SK-N-SH (cell line): ENCODE results near the gene NTM.

Source experiments
- NRF1 ChIP-seq: IDR thresholded peaks from 2 replicates; pipeline ENCODE4 v1.6.1; 2012; ENCODE audit warnings: low read depth, mild to moderate bottlenecking, low read length
- POLR2AphosphoS5 ChIP-seq: IDR thresholded peaks from 2 replicates; pipeline ENCODE4 v1.6.1; 2012; ENCODE audit warnings: low read depth, low read length
- RFX5 ChIP-seq: IDR thresholded peaks from 2 replicates; pipeline ENCODE4 v1.6.1; 2012; ENCODE audit warnings: mild to moderate bottlenecking, improper control_type of control experiment, low read length
- TF ChIP-seq, protein P1 (sequence below): IDR thresholded peaks from 2 replicates; pipeline ENCODE4 v1.6.1; 2012; ENCODE audit warnings: mild to moderate bottlenecking, low read depth, low read length, moderate library complexity
- TF ChIP-seq, protein P2 (sequence below): IDR thresholded peaks from 2 replicates; pipeline ENCODE4 v1.4.0; 2012; ENCODE audit warnings: low read depth, borderline replicate concordance
- TF ChIP-seq, protein P3 (sequence below): fragments of 200-600 bp; sonication (generic); IDR thresholded peaks from 2 replicates; pipeline ENCODE4 v1.6.1; 2017; ENCODE audit warnings: antibody characterized with exemption, mild to moderate bottlenecking, moderate library complexity

DNA sequence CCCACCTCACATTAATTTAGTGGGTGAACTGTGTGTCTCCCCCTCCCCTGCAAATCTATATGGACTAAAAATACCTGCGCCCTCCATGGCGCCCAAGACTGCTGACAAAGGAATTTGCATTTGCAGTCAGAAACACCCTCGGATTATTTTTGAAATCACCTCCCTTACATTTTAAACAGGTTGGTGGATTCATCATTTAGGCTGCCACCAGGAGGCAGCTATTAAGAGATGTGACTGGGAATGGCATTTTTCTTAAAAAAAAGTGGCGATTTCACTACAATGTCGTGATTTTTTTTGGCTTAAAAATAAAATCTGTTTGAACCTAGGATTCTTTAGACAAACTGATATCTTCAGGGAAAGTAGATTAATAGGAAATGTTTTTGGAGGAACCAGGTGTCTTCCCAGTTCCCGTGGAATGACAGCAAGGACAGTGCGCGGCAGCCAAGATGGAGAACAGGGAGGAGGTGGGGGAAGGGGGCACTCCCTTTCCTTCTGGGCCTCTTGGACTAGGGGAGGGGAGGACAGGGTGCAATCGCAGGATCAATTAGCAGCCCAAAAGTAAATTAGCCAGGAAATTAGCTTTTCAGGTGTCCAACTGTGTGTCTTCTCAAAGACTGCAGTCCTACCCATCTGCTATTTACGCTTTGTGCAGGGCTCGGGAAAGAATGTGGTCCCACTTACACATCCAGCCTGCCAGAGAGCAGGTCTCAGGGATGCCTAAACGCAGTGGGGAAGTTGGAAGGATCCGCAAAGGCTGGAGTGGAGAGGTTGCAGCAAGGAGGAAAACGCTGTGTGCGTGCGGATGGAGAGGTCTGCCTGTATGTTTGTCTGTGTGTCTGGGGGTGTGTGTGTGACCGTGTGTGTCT is 496.4 kb downstream of the NTM start:
- TF ChIP-seq, protein P1, sequence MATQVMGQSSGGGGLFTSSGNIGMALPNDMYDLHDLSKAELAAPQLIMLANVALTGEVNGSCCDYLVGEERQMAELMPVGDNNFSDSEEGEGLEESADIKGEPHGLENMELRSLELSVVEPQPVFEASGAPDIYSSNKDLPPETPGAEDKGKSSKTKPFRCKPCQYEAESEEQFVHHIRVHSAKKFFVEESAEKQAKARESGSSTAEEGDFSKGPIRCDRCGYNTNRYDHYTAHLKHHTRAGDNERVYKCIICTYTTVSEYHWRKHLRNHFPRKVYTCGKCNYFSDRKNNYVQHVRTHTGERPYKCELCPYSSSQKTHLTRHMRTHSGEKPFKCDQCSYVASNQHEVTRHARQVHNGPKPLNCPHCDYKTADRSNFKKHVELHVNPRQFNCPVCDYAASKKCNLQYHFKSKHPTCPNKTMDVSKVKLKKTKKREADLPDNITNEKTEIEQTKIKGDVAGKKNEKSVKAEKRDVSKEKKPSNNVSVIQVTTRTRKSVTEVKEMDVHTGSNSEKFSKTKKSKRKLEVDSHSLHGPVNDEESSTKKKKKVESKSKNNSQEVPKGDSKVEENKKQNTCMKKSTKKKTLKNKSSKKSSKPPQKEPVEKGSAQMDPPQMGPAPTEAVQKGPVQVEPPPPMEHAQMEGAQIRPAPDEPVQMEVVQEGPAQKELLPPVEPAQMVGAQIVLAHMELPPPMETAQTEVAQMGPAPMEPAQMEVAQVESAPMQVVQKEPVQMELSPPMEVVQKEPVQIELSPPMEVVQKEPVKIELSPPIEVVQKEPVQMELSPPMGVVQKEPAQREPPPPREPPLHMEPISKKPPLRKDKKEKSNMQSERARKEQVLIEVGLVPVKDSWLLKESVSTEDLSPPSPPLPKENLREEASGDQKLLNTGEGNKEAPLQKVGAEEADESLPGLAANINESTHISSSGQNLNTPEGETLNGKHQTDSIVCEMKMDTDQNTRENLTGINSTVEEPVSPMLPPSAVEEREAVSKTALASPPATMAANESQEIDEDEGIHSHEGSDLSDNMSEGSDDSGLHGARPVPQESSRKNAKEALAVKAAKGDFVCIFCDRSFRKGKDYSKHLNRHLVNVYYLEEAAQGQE: no peak
- no peak for TF ChIP-seq RFX5
- TF ChIP-seq, protein P2, sequence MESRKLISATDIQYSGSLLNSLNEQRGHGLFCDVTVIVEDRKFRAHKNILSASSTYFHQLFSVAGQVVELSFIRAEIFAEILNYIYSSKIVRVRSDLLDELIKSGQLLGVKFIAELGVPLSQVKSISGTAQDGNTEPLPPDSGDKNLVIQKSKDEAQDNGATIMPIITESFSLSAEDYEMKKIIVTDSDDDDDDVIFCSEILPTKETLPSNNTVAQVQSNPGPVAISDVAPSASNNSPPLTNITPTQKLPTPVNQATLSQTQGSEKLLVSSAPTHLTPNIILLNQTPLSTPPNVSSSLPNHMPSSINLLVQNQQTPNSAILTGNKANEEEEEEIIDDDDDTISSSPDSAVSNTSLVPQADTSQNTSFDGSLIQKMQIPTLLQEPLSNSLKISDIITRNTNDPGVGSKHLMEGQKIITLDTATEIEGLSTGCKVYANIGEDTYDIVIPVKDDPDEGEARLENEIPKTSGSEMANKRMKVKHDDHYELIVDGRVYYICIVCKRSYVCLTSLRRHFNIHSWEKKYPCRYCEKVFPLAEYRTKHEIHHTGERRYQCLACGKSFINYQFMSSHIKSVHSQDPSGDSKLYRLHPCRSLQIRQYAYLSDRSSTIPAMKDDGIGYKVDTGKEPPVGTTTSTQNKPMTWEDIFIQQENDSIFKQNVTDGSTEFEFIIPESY: no peak
- TF ChIP-seq NRF1: no peak
- TF ChIP-seq, protein P3, sequence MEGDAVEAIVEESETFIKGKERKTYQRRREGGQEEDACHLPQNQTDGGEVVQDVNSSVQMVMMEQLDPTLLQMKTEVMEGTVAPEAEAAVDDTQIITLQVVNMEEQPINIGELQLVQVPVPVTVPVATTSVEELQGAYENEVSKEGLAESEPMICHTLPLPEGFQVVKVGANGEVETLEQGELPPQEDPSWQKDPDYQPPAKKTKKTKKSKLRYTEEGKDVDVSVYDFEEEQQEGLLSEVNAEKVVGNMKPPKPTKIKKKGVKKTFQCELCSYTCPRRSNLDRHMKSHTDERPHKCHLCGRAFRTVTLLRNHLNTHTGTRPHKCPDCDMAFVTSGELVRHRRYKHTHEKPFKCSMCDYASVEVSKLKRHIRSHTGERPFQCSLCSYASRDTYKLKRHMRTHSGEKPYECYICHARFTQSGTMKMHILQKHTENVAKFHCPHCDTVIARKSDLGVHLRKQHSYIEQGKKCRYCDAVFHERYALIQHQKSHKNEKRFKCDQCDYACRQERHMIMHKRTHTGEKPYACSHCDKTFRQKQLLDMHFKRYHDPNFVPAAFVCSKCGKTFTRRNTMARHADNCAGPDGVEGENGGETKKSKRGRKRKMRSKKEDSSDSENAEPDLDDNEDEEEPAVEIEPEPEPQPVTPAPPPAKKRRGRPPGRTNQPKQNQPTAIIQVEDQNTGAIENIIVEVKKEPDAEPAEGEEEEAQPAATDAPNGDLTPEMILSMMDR: peak; percentile 48
- TF ChIP-seq POLR2AphosphoS5: no peak
